Activated naive CD8-positive, alpha-beta T cell (primary cell): Measurements from ENCODE around the gene FIS1.
A peak's percentile ranks its signal among the peaks of the same experiment; 100 is the strongest.
"Not testable (repeated sequence)": the region's sequence is repeated elsewhere in the genome, so short reads cannot be mapped to it uniquely, and the experiment has no call there.

Source experiments
- H3K27ac Mint-ChIP-seq: one replicate; pipeline ENCODE4 v1.8.0; 2021; ENCODE audit warnings: mixed read lengths
- H3K27me3 Mint-ChIP-seq: one replicate; pipeline ENCODE4 v1.8.0; 2021; ENCODE audit warnings: mixed read lengths
- H3K36me3 Mint-ChIP-seq: one replicate; pipeline ENCODE4 v1.8.0; 2021; ENCODE audit warnings: mixed read lengths
- H3K4me1 Mint-ChIP-seq: one replicate; pipeline ENCODE4 v1.8.0; 2021; ENCODE audit warnings: low read depth, mixed read lengths
- H3K4me3 Mint-ChIP-seq: one replicate; pipeline ENCODE4 v1.8.0; 2021; ENCODE audit warnings: mild to moderate bottlenecking, mixed read lengths
- H3K9me3 Mint-ChIP-seq: one replicate; pipeline ENCODE4 v1.8.0; 2021; ENCODE audit warnings: low read depth, mixed read lengths

Gene FIS1

DNA sequence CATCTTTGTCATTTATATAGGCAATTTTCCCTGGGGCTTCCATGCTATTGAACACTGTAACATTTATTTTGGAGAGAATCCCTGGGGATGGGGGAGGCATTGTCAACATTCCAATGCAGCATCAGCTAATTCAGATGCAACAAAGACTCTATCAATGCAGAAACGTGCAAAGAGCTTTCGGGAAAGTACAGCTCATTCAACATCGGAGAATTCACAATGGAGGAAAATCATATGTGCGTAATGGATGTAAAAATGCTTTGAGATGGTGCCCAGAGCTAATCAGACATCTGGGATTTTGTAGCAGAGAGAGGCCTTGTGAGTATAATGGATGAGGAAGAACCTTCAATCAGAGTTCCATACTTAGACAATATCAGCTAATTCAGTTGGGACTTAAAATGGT, 28.3 kb upstream of the FIS1 start:
- H3K4me1 Mint-ChIP-seq = no peaks in the 10 kb centered on the region
- no peak overlapping the region for H3K27ac Mint-ChIP-seq

DNA sequence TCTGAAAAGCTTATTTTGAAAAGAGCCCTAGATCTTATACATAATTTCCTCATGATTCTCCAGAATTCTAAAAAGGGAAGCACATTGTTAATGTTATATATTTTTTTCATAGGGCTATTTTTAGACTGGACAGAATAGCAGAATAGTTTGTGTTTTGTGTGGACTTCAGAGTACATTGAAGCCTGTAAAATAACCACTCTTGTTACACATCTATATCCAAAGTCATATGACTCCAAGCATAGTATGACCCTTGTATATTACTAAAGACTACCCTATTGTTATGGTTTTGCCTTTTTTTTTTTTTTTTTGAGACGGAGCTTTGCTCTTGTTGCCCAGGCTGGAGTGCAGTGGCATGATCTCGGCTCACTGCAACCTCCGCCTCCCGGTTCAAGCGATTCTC, 26.1 kb upstream of the FIS1 start:
- H3K9me3 Mint-ChIP-seq = no peaks in the 10 kb centered on the region
- no peak overlapping the region for H3K27ac Mint-ChIP-seq
- H3K27me3 Mint-ChIP-seq = peaks cover 3% of the 10 kb centered on the region
- no peaks in the 10 kb centered on the region for H3K36me3 Mint-ChIP-seq
- no peak overlapping the region for H3K4me3 Mint-ChIP-seq
- H3K4me1 Mint-ChIP-seq = no peaks in the 10 kb centered on the region

More for the DNA sequence above, 28.3 kb upstream of the FIS1 start:
- no peaks in the 10 kb centered on the region for H3K36me3 Mint-ChIP-seq
- H3K27me3 Mint-ChIP-seq = peaks cover 6% of the 10 kb centered on the region
- no peak overlapping the region for H3K4me3 Mint-ChIP-seq
- no peaks in the 10 kb centered on the region for H3K9me3 Mint-ChIP-seq

DNA sequence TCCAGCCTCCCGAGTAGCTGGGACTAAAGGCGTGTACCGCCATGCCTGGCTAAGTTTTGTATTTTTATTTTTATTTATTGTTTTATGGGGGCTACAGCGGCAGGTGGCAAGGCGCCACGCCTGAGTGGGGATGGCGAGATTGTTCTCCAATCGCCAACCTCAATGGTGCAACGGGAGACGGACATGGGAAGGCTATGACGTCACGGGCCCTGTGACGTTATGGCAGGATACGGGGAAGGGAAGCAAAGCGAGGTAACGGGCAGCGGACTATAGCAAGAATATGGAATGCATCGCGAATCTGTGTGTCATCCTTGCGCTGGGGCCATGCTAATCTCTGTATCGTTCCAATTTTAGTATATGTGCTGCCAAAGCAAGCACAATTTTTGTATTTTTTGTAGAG, 24.8 kb upstream of the FIS1 start:
- Mint-ChIP-seq H3K9me3 (no peaks in the 10 kb centered on the region), H3K4me3 (no peak overlapping the region), H3K27ac (no peak overlapping the region), H3K4me1 (no peaks in the 10 kb centered on the region), H3K36me3 (no peaks in the 10 kb centered on the region), H3K27me3 (peaks cover 3% of the 10 kb centered on the region)

DNA sequence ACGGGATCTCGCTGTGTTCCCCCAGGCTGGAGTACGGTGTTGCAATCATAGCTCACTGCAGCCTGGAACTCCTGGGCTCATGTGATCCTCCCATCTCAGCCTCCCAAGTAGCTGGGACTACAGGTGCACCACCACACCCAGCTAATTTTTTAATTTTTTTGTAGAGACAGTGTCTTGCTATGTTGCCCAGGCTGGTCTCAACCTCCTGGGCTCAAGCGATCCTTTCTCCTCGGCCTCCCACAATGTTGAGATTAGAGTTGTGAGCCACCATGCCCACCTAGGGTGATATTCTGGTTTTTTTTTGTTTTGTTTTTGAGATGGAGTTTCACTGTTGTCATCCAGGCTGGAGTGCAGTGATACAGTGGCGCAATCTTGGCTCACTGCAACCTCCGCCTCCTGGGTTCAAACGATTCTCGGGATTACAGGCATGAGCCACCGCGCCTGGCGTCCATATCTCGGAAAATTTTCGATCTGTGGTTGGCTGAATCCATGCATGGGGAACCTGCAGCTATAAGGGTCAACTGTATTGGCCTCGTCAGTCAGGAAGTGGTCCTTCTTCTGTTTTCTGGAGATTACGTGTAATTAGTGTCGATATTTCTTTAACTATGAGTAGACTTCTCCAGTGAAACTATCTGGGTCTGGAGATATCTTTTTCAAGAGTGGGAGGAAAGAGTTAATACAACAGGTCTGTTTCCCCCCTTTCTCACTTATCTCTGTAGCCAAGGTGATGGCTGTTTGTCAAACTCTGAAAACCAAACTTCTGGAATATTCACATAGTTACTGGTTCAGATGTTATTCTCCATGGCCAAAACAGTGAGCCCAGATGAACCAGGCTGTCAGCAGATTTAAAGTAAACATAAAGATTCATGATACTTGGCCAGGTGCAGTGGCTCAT, 21.0 kb upstream of the FIS1 start:
- Mint-ChIP-seq H3K9me3 (no peaks in the 10 kb centered on the region), H3K27ac (no peak overlapping the region), H3K27me3 (peaks cover 2% of the 10 kb centered on the region), H3K36me3 (no peaks in the 10 kb centered on the region), H3K4me3 (no peak overlapping the region), H3K4me1 (no peaks in the 10 kb centered on the region)

DNA sequence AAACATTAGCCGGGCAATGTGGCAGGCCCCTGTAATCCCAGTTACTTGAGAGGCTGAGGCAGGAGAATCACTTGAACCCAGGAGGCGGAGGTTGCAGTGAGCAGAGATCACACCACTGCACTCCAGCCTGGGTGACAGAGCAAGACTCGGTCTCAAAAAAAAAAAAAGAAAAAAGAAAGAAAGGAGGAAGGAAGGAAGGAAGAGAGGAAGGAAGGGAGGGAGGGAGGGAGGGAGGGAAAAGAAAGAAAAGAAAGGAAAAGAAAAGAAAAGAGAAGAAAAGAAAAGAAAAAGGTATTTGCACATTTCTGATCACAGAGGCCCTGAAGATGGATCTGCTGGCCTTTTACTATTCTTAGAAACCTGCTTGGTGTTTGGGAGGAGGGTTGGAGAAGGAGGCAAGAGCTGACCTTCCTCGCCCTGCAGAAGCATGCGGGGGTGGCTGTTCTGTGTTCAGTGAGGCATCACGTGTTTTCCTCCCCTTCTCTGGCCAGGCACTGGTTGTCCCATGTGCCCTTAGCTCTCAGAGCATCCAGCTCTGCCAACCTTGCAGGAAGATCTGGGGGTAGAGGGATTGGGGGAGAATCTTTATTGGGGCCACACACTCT, 19.3 kb upstream of the FIS1 start:
- not testable (repeated sequence) for H3K4me1 Mint-ChIP-seq, H3K27ac Mint-ChIP-seq, H3K4me3 Mint-ChIP-seq, H3K9me3 Mint-ChIP-seq, H3K36me3 Mint-ChIP-seq, H3K27me3 Mint-ChIP-seq

GRCh38 chr7:101258243-101258731, 13.4 kb upstream of the FIS1 start:
- H3K27ac Mint-ChIP-seq = no peak overlapping the region
- H3K27me3 Mint-ChIP-seq = peaks cover 4% of the 10 kb centered on the region
- H3K9me3 Mint-ChIP-seq = no peaks in the 10 kb centered on the region
- H3K36me3 Mint-ChIP-seq = no peaks in the 10 kb centered on the region
- H3K4me3 Mint-ChIP-seq = no peak overlapping the region
- no peaks in the 10 kb centered on the region for H3K4me1 Mint-ChIP-seq

DNA sequence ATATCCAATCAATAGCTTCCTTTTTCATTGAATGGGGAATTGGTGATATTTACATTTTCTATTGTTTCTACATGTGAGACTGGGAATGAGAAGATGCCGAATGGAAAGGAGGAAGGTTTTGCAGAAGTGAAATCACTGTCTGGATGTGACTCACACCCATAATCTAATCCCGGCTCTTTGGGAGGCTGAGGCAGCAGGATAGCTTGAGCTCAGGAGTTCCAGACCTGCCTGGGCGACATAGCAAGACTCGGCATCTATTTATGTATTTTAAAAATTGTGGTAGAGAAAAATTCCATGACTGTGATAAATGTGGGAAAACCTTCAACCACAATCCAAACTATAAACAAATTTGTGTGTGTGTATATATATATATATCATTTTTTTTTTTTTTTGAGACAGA, 10.9 kb upstream of the FIS1 start:
- Mint-ChIP-seq H3K36me3 (peaks cover 2% of the 10 kb centered on the region), H3K27me3 (peaks cover 2% of the 10 kb centered on the region), H3K9me3 (no peaks in the 10 kb centered on the region), H3K27ac (no peak overlapping the region), H3K4me1 (peaks cover 12% of the 10 kb centered on the region), H3K4me3 (no peak overlapping the region)

GRCh38 chr7:101253199-101253598, 8.3 kb upstream of the FIS1 start:
- not testable (repeated sequence) for H3K9me3 Mint-ChIP-seq, H3K27me3 Mint-ChIP-seq, H3K36me3 Mint-ChIP-seq, H3K27ac Mint-ChIP-seq
- H3K4me3 Mint-ChIP-seq = peak overlapping the region; percentile 100
- H3K4me1 Mint-ChIP-seq = peaks cover 24% of the 10 kb centered on the region

DNA sequence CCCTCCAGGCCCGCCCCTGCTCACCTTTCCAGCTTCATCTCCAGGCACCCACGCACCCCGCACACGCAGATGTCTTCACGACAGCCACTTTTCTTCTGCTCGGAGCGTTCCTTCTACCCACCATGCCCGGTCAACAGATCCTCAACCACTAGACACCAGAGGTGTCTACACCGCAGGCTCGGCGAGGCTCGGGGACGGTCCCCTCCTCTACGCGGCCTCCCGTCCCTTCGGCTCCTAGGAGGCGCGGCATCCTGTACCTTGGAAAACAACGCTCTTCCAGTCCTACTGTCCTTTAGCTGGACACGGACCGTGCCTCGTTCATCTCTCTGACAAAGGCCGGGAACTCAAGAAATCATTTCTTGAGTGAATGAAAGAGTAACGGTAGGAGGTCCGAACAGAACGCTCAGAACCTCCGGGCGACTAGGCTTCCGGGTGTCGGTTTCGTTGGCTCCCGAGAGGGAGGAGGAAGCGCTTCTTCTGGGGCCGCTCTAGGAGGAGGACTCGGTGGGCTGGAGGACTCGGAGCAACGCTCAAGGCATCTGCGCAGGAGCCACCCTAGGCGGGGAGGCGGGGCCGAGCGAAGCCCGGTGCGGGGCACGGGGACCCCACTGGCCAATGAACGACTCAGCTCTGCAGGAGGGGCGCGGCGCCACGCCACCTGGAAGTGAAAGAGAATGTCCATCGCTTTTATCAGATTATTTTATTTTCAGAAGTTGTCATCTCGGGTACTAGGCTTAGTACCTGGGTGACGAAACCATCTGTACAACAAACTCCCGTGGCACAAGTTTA, 7.2 kb upstream of the FIS1 start:
- H3K4me1 Mint-ChIP-seq = peaks cover 26% of the 10 kb centered on the region
- peaks cover 5% of the 10 kb centered on the region for H3K36me3 Mint-ChIP-seq
- H3K27me3 Mint-ChIP-seq = peaks cover 2% of the 10 kb centered on the region
- peak overlapping the region; percentile 99 for H3K27ac Mint-ChIP-seq
- peak overlapping the region; percentile 100 for H3K4me3 Mint-ChIP-seq
- no peaks in the 10 kb centered on the region for H3K9me3 Mint-ChIP-seq

GRCh38 chr7:101250324-101250723, 5.4 kb upstream of the FIS1 start:
- Mint-ChIP-seq H3K27ac (peak overlapping the region; percentile 61), H3K27me3 (no peaks in the 10 kb centered on the region), H3K4me1 (peaks cover 32% of the 10 kb centered on the region), H3K9me3 (no peaks in the 10 kb centered on the region), H3K4me3 (peak overlapping the region; percentile 100), H3K36me3 (peaks cover 5% of the 10 kb centered on the region)

- H3K27me3 Mint-ChIP-seq = no peaks in the 10 kb centered on the region
- no peak overlapping the region for H3K27ac Mint-ChIP-seq
- peaks cover 5% of the 10 kb centered on the region for H3K36me3 Mint-ChIP-seq
- H3K4me1 Mint-ChIP-seq = peaks cover 43% of the 10 kb centered on the region
- H3K4me3 Mint-ChIP-seq = peak overlapping the region; percentile 40
- H3K9me3 Mint-ChIP-seq = no peaks in the 10 kb centered on the region
Measured at GRCh38 chr7:101248276-101248675, 3.4 kb upstream of the FIS1 start.

DNA sequence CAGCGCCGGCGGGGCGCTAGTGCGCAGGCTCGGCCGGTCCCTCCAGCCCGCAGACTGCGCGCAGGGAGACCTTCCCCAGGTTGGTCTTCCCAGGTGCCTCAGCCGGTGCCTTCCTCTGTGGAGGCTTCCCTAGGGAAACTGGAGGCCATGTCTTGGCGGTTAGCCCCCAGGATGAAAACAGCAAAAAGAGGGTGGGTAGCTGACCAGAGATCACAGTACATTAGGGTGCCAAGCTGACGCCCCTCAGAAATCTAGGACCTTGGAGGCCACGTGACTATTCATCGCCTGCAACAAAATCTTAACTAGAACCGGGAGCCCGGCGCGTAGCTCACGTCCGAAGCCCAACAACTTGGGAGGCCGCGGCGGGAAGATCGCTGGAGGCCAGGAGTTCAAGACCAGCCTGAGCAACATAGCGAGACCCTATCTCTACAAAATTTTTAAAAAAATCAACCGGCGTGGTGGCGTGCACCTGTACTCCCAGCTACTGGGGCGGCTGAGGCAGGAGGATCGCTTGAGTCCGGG, 327 bp upstream of the FIS1 start:
- H3K4me1 Mint-ChIP-seq = peaks cover 34% of the 10 kb centered on the region
- H3K27ac Mint-ChIP-seq = peak overlapping the region; percentile 98
- H3K27me3 Mint-ChIP-seq = no peaks in the 10 kb centered on the region
- H3K4me3 Mint-ChIP-seq = peak overlapping the region; percentile 98
- H3K9me3 Mint-ChIP-seq = no peaks in the 10 kb centered on the region
- H3K36me3 Mint-ChIP-seq = peaks cover 2% of the 10 kb centered on the region

GRCh38 chr7:101243646-101244374, 1.1 kb downstream of the FIS1 start:
- Mint-ChIP-seq H3K36me3 (peaks cover 2% of the 10 kb centered on the region), H3K27ac (peak overlapping the region; percentile 98), H3K9me3 (no peaks in the 10 kb centered on the region), H3K4me3 (peak overlapping the region; percentile 98), H3K4me1 (peaks cover 31% of the 10 kb centered on the region), H3K27me3 (no peaks in the 10 kb centered on the region)
